Natural killer cell (primary cell): ENCODE results near the gene TMED8. TPM values are rescaled to one million over a fixed set of nuclear protein-coding genes. Genes with fewer than 3 reads are reported as not detected.

Experiments used
- ATAC-seq, 3 donors: fragments of 150-1000 bp in 2 of 3; fragments of 200-7000 bp in 1 of 3; cut with Tn5 transposase; 1 replicate in 1 of 3; 2 replicates in 2 of 3; pipeline ENCODE4 v1.10.0; 2021; ENCODE audit warnings: mild to moderate bottlenecking in 2 of 3, moderate library complexity in 2 of 3
- DNase-seq, 2 donors: peaks; one replicate each; pipeline versions ENCODE4 v3.0.0 to v3.0.0-alpha.2; 2013 to 2021; ENCODE audit warnings: mixed read lengths in 1 of 2
- H3K27ac ChIP-seq: one replicate; pipeline ENCODE4 v1.5.1; 2013; ENCODE audit warnings: mild to moderate bottlenecking, low read length
- H3K27me3 ChIP-seq: one replicate; pipeline ENCODE4 v1.6.1; 2013; ENCODE audit warnings: low read length; ENCODE audit not compliant: control insufficient read depth, insufficient read depth
- H3K36me3 ChIP-seq: one replicate; pipeline ENCODE4 v1.6.1; 2013; ENCODE audit warnings: low read length; ENCODE audit not compliant: control insufficient read depth, insufficient read depth
- H3K4me1 ChIP-seq: one replicate; pipeline ENCODE4 v1.6.1; 2013; ENCODE audit warnings: low read length; ENCODE audit not compliant: control insufficient read depth, insufficient read depth
- H3K4me3 ChIP-seq: one replicate; pipeline ENCODE4 v1.5.1; 2013; ENCODE audit warnings: low read length
- H3K9me3 ChIP-seq: one replicate; pipeline ENCODE4 v1.6.1; 2013; ENCODE audit warnings: low read length; ENCODE audit not compliant: control insufficient read depth, insufficient read depth
- H3K27ac Mint-ChIP-seq, 2 donors: one replicate each; pipeline ENCODE4 v1.8.0; 2022; ENCODE audit warnings: mild to moderate bottlenecking in 2 of 2, mixed read lengths in 2 of 2, moderate library complexity in 1 of 2
- H3K27me3 Mint-ChIP-seq, 2 donors: one replicate each; pipeline ENCODE4 v1.8.0; 2022; ENCODE audit warnings: low read depth in 2 of 2, mixed read lengths in 2 of 2
- H3K36me3 Mint-ChIP-seq: one replicate; pipeline ENCODE4 v1.8.0; 2022; ENCODE audit warnings: mixed read lengths
- H3K4me1 Mint-ChIP-seq, 2 donors: one replicate each; pipeline ENCODE4 v1.8.0; 2022; ENCODE audit warnings: mixed read lengths in 2 of 2
- H3K4me3 Mint-ChIP-seq: one replicate; pipeline ENCODE4 v1.8.0; 2022; ENCODE audit warnings: mild to moderate bottlenecking, moderate library complexity, mixed read lengths
- H3K9me3 Mint-ChIP-seq, 2 donors: one replicate each; pipeline ENCODE4 v1.8.0; 2022; ENCODE audit warnings: mixed read lengths in 2 of 2
- CTCF ChIP-seq: fragments of 200-600 bp; IDR thresholded peaks from one replicate; pipeline ENCODE4 v1.8.0; 2022; ENCODE audit warnings: antibody characterized with exemption
- WGBS: methylation state at CpG from one replicate; pipeline ENCODE4 v1.1.7; 2013; ENCODE audit warnings: missing lambda C conversion rate; ENCODE audit not compliant: insufficient coverage; 5-methylcytosine and 5-hydroxymethylcytosine counted together
- intact Hi-C: fragments of 100-400 bp; cut with micrococcal nuclease; formaldehyde crosslinking; loops from one replicate; pipeline ENCODE4 v1.14.2; 2022
- total RNA-seq, 4 donors: library from RNA; stranded (reverse); fragments of 120-200 nt in 1 of 4; gene quantifications; one replicate each; pipeline versions ENCODE4 v1.2.3 to v1.2.4, GENCODE V29; 2013 to 2022

Gene TMED8
- total RNA-seq, 3 donors from 2014 or later (not counting 1 experiment from before 2014, with no cell fraction given), result 8.0 to 9.3 (median 9.1) TPM

GRCh38 chr14:77290705-77291104 lies 86.2 kb downstream of the TMED8 start:
- no peaks in the 10 kb centered on the region for H3K36me3 ChIP-seq
- Mint-ChIP-seq H3K27ac (no peak overlapping the region), H3K36me3 (no peaks in the 10 kb centered on the region), H3K4me1 (no peaks in the 10 kb centered on the region), H3K4me3 (no peak overlapping the region), H3K27me3 (no peaks in the 10 kb centered on the region), H3K9me3 (no peaks in the 10 kb centered on the region)
- no peak for TF ChIP-seq CTCF
- no peaks in the 10 kb centered on the region for H3K27me3 ChIP-seq
- no peaks in the 10 kb centered on the region for H3K9me3 ChIP-seq
- intact Hi-C loops, result no loop called here
- no peaks in the 10 kb centered on the region for H3K4me1 ChIP-seq
- no peak overlapping the region for H3K27ac ChIP-seq
- no peak overlapping the region for H3K4me3 ChIP-seq
- DNase-seq, result no peak
- no peak for ATAC-seq
- WGBS, result 93% methylated on average over 4 of the region's 4 CpGs

DNA sequence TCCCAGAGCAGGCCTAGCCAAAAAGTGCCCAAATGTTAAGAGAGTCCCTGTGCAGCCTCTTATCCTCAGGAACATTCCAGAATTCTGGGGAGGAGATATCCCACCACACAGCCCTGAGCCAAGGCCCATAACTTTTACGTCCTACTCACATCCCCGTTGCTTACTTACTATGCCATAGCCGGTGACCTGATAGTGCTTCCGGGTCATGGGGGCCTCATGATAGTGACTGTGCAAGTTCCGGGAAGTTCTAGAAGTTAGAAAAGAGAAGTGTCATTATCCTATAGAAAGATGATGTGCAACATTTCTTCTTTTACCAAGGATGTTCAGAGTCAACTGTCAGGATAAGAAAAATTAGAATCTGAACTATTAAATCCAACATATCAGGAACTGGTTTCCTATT lies 90.3 kb downstream of the TMED8 start:
- WGBS, result 100% methylated on average over 1 of the region's 5 CpGs
- H3K9me3 ChIP-seq, result no peaks in the 10 kb centered on the region
- Mint-ChIP-seq H3K27ac (no peak overlapping the region), H3K4me3 (no peak overlapping the region), H3K9me3 (no peaks in the 10 kb centered on the region), H3K4me1 (no peaks in the 10 kb centered on the region), H3K36me3 (no peaks in the 10 kb centered on the region), H3K27me3 (no peaks in the 10 kb centered on the region)
- no peak overlapping the region for H3K4me3 ChIP-seq
- DNase-seq, result no peak
- H3K27me3 ChIP-seq, result no peaks in the 10 kb centered on the region
- H3K36me3 ChIP-seq, result peaks cover 4% of the 10 kb centered on the region
- no peak overlapping the region for H3K27ac ChIP-seq
- intact Hi-C loops, result no loop called here
- no peak for TF ChIP-seq CTCF
- H3K4me1 ChIP-seq, result no peaks in the 10 kb centered on the region
- no peak for ATAC-seq

Other genes with a start within 250 kb of the TMED8 start
- not detected for gene ZDHHC22, start 235.3 kb downstream of the TMED8 start, total RNA-seq
- 1 to 10 TPM; 1.5 to 5.1 (median 2.1) TPM for gene TMEM63C, start 195.3 kb downstream of the TMED8 start, total RNA-seq
- not detected for gene NGB, start 105.9 kb downstream of the TMED8 start, total RNA-seq
- gene POMT2, start 56.2 kb downstream of the TMED8 start, total RNA-seq, result 10 to 100 TPM in 1 of 3 donors, 1 to 10 TPM in 2; 6.7 to 10.9 (median 8.6) TPM
- 1 to 10 TPM; 3.0 to 5.6 (median 5.2) TPM for gene GSTZ1, start 56.1 kb downstream of the TMED8 start, total RNA-seq
- gene SAMD15, start 285 bp upstream of the TMED8 start, total RNA-seq, result under 1 TPM; 0.09 to 0.54 (median 0.40) TPM
- gene NOXRED1, start 46.4 kb upstream of the TMED8 start, total RNA-seq, result under 1 TPM; 0.25 to 0.52 (median 0.40) TPM
- gene VIPAS39, start 80.5 kb upstream of the TMED8 start, total RNA-seq, result 10 to 100 TPM; 11.2 to 14.4 (median 13.0) TPM
- gene AHSA1, start 81.0 kb upstream of the TMED8 start, total RNA-seq, result 100 to 1,000 TPM in 1 of 3 donors, 10 to 100 TPM in 2; 70.4 to 101 (median 94.3) TPM
- not detected for gene ISM2, start 121.7 kb upstream of the TMED8 start, total RNA-seq
- 10 to 100 TPM; 35.2 to 58.6 (median 50.4) TPM for gene SPTLC2, start 239.5 kb upstream of the TMED8 start, total RNA-seq